SK-N-SH (cell line): ENCODE data around the gene PCNT. TPM values are rescaled to one million over a fixed set of nuclear protein-coding genes. Genes with fewer than 3 reads are reported as not detected.
"Not testable (repeated sequence)": the region's sequence is repeated elsewhere in the genome, so short reads cannot be mapped to it uniquely, and the experiment has no call there.

ENCODE experiments used
- CTCF ChIA-PET: fragments of 300-600, 350-600 bp; formaldehyde crosslinking; extraction: SDS; loops from one replicate; lab custom pipeline; 2021; lab: Yijun Ruan, JAX
- POLR2A ChIA-PET: fragments of 350-600 bp; sonication (Branson Sonifier 250); formaldehyde crosslinking; extraction: SDS; loops from one replicate; lab custom pipeline; 2020; ENCODE audit warnings: antibody characterized with exemption, inconsistent platforms; lab: Yijun Ruan, JAX
- DNase-seq: peaks from one replicate; pipeline ENCODE4 v3.0.0; 2012
- H2AFZ ChIP-seq: fragments of 200-600 bp; sonication (generic); 2 replicates; pipeline ENCODE4 v1.8.1; 2016; ENCODE audit warnings: antibody characterized with exemption, mild to moderate bottlenecking, low read depth
- H3F3A ChIP-seq: fragments of 200-600 bp; sonication (generic); replicated peaks from 2 replicates; pipeline ENCODE3; 2016; ENCODE audit warnings: antibody characterized with exemption, mild to moderate bottlenecking; ENCODE audit not compliant: insufficient read depth
- H3K27ac ChIP-seq, 2 experiments: fragments of 200-500 bp in 1 of 2; fragments of 200-600 bp in 1 of 2; sonication (Bioruptor generic) in 1 of 2; sonication (generic), shearing (Covaris generic) in 1 of 2; 2 replicates each; pipeline versions ENCODE4 v1.5.1 to v1.6.1; 2014 to 2016; ENCODE audit warnings: low read depth in 2 of 2, inconsistent platforms in 1 of 2, low read length in 1 of 2, mild to moderate bottlenecking in 1 of 2, mixed read lengths in 1 of 2
- H3K27me3 ChIP-seq: fragments of 200-600 bp; sonication (generic), shearing (Covaris generic); 2 replicates; pipeline ENCODE4 v1.6.1; 2016; ENCODE audit warnings: mixed run types; ENCODE audit not compliant: insufficient read depth
- H3K36me3 ChIP-seq, 2 experiments: fragments of 200-500 bp in 1 of 2; fragments of 200-600 bp in 1 of 2; sonication (Bioruptor generic) in 1 of 2; sonication (generic) in 1 of 2; replicated peaks in 1 of 2; 2 replicates each; pipeline versions ENCODE3 to v1.5.1; 2014 to 2016; ENCODE audit warnings: low read length in 1 of 2, mild to moderate bottlenecking in 1 of 2; ENCODE audit not compliant: insufficient read depth in 2 of 2, control insufficient read depth in 1 of 2
- H3K4me1 ChIP-seq, 2 experiments: fragments of 200-500 bp in 1 of 2; fragments of 200-600 bp in 1 of 2; sonication (Bioruptor generic) in 1 of 2; sonication (generic), shearing (Covaris generic) in 1 of 2; 2 replicates each; pipeline versions ENCODE4 v1.5.1 to v1.6.1; 2014 to 2016; ENCODE audit warnings: low read depth in 1 of 2, low read length in 1 of 2, mixed run types in 1 of 2; ENCODE audit not compliant: insufficient read depth in 2 of 2, control insufficient read depth in 1 of 2
- H3K4me2 ChIP-seq: fragments of 200-600 bp; sonication (generic), shearing (Covaris generic); 2 replicates; pipeline ENCODE4 v1.6.1; 2017; ENCODE audit warnings: mixed run types
- H3K4me3 ChIP-seq, 2 experiments: fragments of 200-500 bp in 1 of 2; fragments of 200-600 bp in 1 of 2; sonication (Bioruptor generic) in 1 of 2; sonication (generic), shearing (Covaris generic) in 1 of 2; 2 replicates each; pipeline versions ENCODE4 v1.5.1 to v1.8.1; 2014 to 2016; ENCODE audit warnings: low read depth in 2 of 2, inconsistent platforms in 1 of 2, low read length in 1 of 2, mild to moderate bottlenecking in 1 of 2, mixed read lengths in 1 of 2, moderate library complexity in 1 of 2
- H3K79me2 ChIP-seq: fragments of 200-600 bp; sonication (generic); 2 replicates; pipeline ENCODE4 v1.8.1; 2017; ENCODE audit warnings: mild to moderate bottlenecking; ENCODE audit not compliant: insufficient read depth
- H3K9ac ChIP-seq: fragments of 200-600 bp; sonication (generic); 2 replicates; pipeline ENCODE4 v1.6.1; 2017; ENCODE audit warnings: mixed run types
- H3K9me2 ChIP-seq: fragments of 200-600 bp; sonication (generic); 2 replicates; pipeline ENCODE4 v1.6.1; 2017; ENCODE audit warnings: mixed run types
- H3K9me3 ChIP-seq: fragments of 200-600 bp; sonication (generic); 2 replicates; pipeline ENCODE4 v1.6.1; 2017; ENCODE audit warnings: mixed run types, mild to moderate bottlenecking, moderate library complexity
- H4K20me1 ChIP-seq: fragments of 200-600 bp; sonication (generic); 2 replicates; pipeline ENCODE4 v1.6.1; 2017; ENCODE audit warnings: mild to moderate bottlenecking, mixed run types; ENCODE audit not compliant: insufficient read depth
- JUND ChIP-seq: IDR thresholded peaks from 2 replicates; pipeline ENCODE4 v1.4.0; 2012
- MXI1 ChIP-seq: IDR thresholded peaks from 2 replicates; pipeline ENCODE4 v1.6.1; 2012; ENCODE audit warnings: mild to moderate bottlenecking, low read depth, low read length, improper control_type of control experiment
- TAF1 ChIP-seq: IDR thresholded peaks from 2 replicates; pipeline ENCODE4 v1.6.1; 2012; ENCODE audit warnings: low read depth, mild to moderate bottlenecking, low read length, moderate library complexity, borderline replicate concordance
- ZBTB33 ChIP-seq: IDR thresholded peaks from 2 replicates; pipeline ENCODE4 v1.4.0; 2012; ENCODE audit warnings: low read depth, borderline replicate concordance
- whole genome bisulfite sequencing: methylation state at CpG from one replicate; pipeline ENCODE4 v1.1.6; 2017; ENCODE audit warnings: low lambda C conversion rate; 5-methylcytosine and 5-hydroxymethylcytosine counted together
- polyA plus RNA-seq, 3 experiments: library from polyadenylated mRNA; depleted of rRNA; stranded (reverse); fragments of >200 nt; gene quantifications; 2 replicates each; pipeline ENCODE4 v1.2.3, GENCODE V29; 2012

Gene PCNT
- polyA plus RNA-seq, 1 of the 3 experiments (the other 2 are of a cell fraction) = 15.7 TPM

GRCh38 chr21:46371204-46372013 is 47.5 kb downstream of the PCNT start:
- peaks cover 9% of the 10 kb centered on the region for H4K20me1 ChIP-seq
- no peak overlapping the region for H3K4me3 ChIP-seq
- H3K9ac ChIP-seq = no peak overlapping the region
- H3K79me2 ChIP-seq = peaks cover 62% of the 10 kb centered on the region
- 98% methylated on average over 12 of the region's 16 CpGs for WGBS
- no peak overlapping the region for H2AFZ ChIP-seq
- no peaks in the 10 kb centered on the region for H3K27me3 ChIP-seq
- H3K36me3 ChIP-seq = peaks cover 4 to 7% of the 10 kb centered on the region in 2 experiments
- TF ChIP-seq MXI1 (no peak), TAF1 (no peak), ZBTB33 (no peak)
- no peaks in the 10 kb centered on the region for H3K4me1 ChIP-seq
- H3K27ac ChIP-seq = no peak overlapping the region
- ChIA-PET CTCF (no interaction called here), POLR2A (no interaction called here)
- DNase-seq = no peak
- H3K9me2 ChIP-seq = no peaks in the 10 kb centered on the region
- H3K9me3 ChIP-seq = no peaks in the 10 kb centered on the region
- H3F3A ChIP-seq = no peaks in the 10 kb centered on the region
- no peak overlapping the region for H3K4me2 ChIP-seq

- Histone ChIP-seq H3K27me3 (no peaks in the 10 kb centered on the region), H3F3A (no peaks in the 10 kb centered on the region), H3K9me2 (no peaks in the 10 kb centered on the region), H3K4me3 (no peak overlapping the region), H2AFZ (no peak overlapping the region), H3K9ac (no peak overlapping the region), H4K20me1 (peaks cover 9% of the 10 kb centered on the region), H3K79me2 (peaks cover 64% of the 10 kb centered on the region), H3K9me3 (no peaks in the 10 kb centered on the region), H3K4me1 (no peaks in the 10 kb centered on the region), H3K36me3 (peaks cover under 1 to 4% of the 10 kb centered on the region in 2 experiments), H3K4me2 (no peak overlapping the region), H3K27ac (no peak overlapping the region)
- no peak for TF ChIP-seq JUND
- WGBS = 96% methylated on average over 7 of the region's 7 CpGs
- ChIA-PET POLR2A (no interaction called here), CTCF (no interaction called here)
- DNase-seq = no peak
These were observed 48.1 kb downstream of the PCNT start for GRCh38 chr21:46372014-46372485.

GRCh38 chr21:46372947-46373346 is 49.0 kb downstream of the PCNT start:
- H3F3A ChIP-seq, CTCF ChIA-PET, H3K27ac ChIP-seq, H3K4me3 ChIP-seq, H3K4me1 ChIP-seq, H4K20me1 ChIP-seq, H3K9me3 ChIP-seq, H3K36me3 ChIP-seq, POLR2A ChIA-PET, H3K27me3 ChIP-seq, H3K4me2 ChIP-seq, H3K9me2 ChIP-seq, DNase-seq, H2AFZ ChIP-seq, H3K9ac ChIP-seq: not testable (repeated sequence)
- WGBS = 86% methylated on average over 10 of the region's 10 CpGs
- H3K79me2 ChIP-seq = peaks cover 67% of the 10 kb centered on the region
